ENCODE results near the gene GRK6. TPM values are rescaled to one million over a fixed set of nuclear protein-coding genes. Genes with fewer than 3 reads are reported as not detected.

Gene GRK6
- total RNA-seq, 1 donor = 75.2 TPM

GRCh38 chr5:177447611-177448243, 21.3 kb downstream of the GRK6 start:
- no peak overlapping the region for H3K4me3 ChIP-seq (ENCODE audit: low read length)
- peaks cover 4% of the 10 kb centered on the region for H3K27me3 ChIP-seq (ENCODE audit: insufficient read depth, low read length)
- no peaks in the 10 kb centered on the region for H3K9me3 ChIP-seq (ENCODE audit: low read depth, low read length)
- peaks cover 43% of the 10 kb centered on the region for H3K4me1 ChIP-seq (ENCODE audit: insufficient read depth, low read length)

- no peaks in the 10 kb centered on the region for H3K9me3 ChIP-seq (ENCODE audit: low read depth, low read length)
- H3K4me1 ChIP-seq (ENCODE audit: insufficient read depth, low read length) = peaks cover 45% of the 10 kb centered on the region
- no peak overlapping the region for H3K4me3 ChIP-seq (ENCODE audit: low read length)
- peaks cover 4% of the 10 kb centered on the region for H3K27me3 ChIP-seq (ENCODE audit: insufficient read depth, low read length)
Measured at GRCh38 chr5:177448244-177448950, 21.9 kb downstream of the GRK6 start.

- Histone ChIP-seq H3K27me3 (ENCODE audit: insufficient read depth, low read length) (peaks cover 4% of the 10 kb centered on the region), H3K4me1 (ENCODE audit: insufficient read depth, low read length) (peaks cover 51% of the 10 kb centered on the region), H3K9me3 (ENCODE audit: low read depth, low read length) (no peaks in the 10 kb centered on the region), H3K4me3 (ENCODE audit: low read length) (no peak overlapping the region)
Measured at GRCh38 chr5:177449140-177450061, 22.9 kb downstream of the GRK6 start.

- H3K4me1 ChIP-seq (ENCODE audit: insufficient read depth, low read length) = peaks cover 48% of the 10 kb centered on the region
- H3K4me3 ChIP-seq (ENCODE audit: low read length) = no peak overlapping the region
- no peaks in the 10 kb centered on the region for H3K9me3 ChIP-seq (ENCODE audit: low read depth, low read length)
- peaks cover 4% of the 10 kb centered on the region for H3K27me3 ChIP-seq (ENCODE audit: insufficient read depth, low read length)
Measured at GRCh38 chr5:177450667-177451424, 24.4 kb downstream of the GRK6 start.

- Histone ChIP-seq H3K4me1 (ENCODE audit: insufficient read depth, low read length) (peaks cover 52% of the 10 kb centered on the region), H3K27me3 (ENCODE audit: insufficient read depth, low read length) (peaks cover 4% of the 10 kb centered on the region), H3K4me3 (ENCODE audit: low read length) (no peak overlapping the region), H3K9me3 (ENCODE audit: low read depth, low read length) (no peaks in the 10 kb centered on the region)
Measured at GRCh38 chr5:177452688-177453638, 26.5 kb downstream of the GRK6 start.

- no peaks in the 10 kb centered on the region for H3K27me3 ChIP-seq (ENCODE audit: insufficient read depth, low read length)
- H3K9me3 ChIP-seq (ENCODE audit: low read depth, low read length) = no peaks in the 10 kb centered on the region
- H3K4me3 ChIP-seq (ENCODE audit: low read length) = peak overlapping the region; percentile 25
- peaks cover 44% of the 10 kb centered on the region for H3K4me1 ChIP-seq (ENCODE audit: insufficient read depth, low read length)
Measured at GRCh38 chr5:177453852-177454396, 27.4 kb downstream of the GRK6 start.

- H3K4me1 ChIP-seq (ENCODE audit: insufficient read depth, low read length) = peaks cover 44% of the 10 kb centered on the region
- peak overlapping the region; percentile 57 for H3K4me3 ChIP-seq (ENCODE audit: low read length)
- H3K9me3 ChIP-seq (ENCODE audit: low read depth, low read length) = no peaks in the 10 kb centered on the region
- H3K27me3 ChIP-seq (ENCODE audit: insufficient read depth, low read length) = no peaks in the 10 kb centered on the region
Measured at GRCh38 chr5:177454397-177455035, 28.0 kb downstream of the GRK6 start.

GRCh38 chr5:177455036-177455660, 28.7 kb downstream of the GRK6 start:
- peak overlapping the region; percentile 57 for H3K4me3 ChIP-seq (ENCODE audit: low read length)
- no peaks in the 10 kb centered on the region for H3K27me3 ChIP-seq (ENCODE audit: insufficient read depth, low read length)

GRCh38 chr5:177455661-177456590, 29.4 kb downstream of the GRK6 start:
- Histone ChIP-seq H3K9me3 (ENCODE audit: low read depth, low read length) (no peaks in the 10 kb centered on the region), H3K4me1 (ENCODE audit: insufficient read depth, low read length) (peaks cover 44% of the 10 kb centered on the region), H3K4me3 (ENCODE audit: low read length) (peak overlapping the region; percentile 57), H3K27me3 (ENCODE audit: insufficient read depth, low read length) (no peaks in the 10 kb centered on the region)

More at GRCh38 chr5:177455036-177455660, 28.7 kb downstream of the GRK6 start:
- no peaks in the 10 kb centered on the region for H3K9me3 ChIP-seq (ENCODE audit: low read depth, low read length)
- peaks cover 44% of the 10 kb centered on the region for H3K4me1 ChIP-seq (ENCODE audit: insufficient read depth, low read length)

GRCh38 chr5:177456591-177456964, 30.1 kb downstream of the GRK6 start:
- H3K4me3 ChIP-seq (ENCODE audit: low read length) = no peak overlapping the region

GRCh38 chr5:177456976-177457851, 30.7 kb downstream of the GRK6 start:
- H3K4me3 ChIP-seq (ENCODE audit: low read length) = no peak overlapping the region
- H3K9me3 ChIP-seq (ENCODE audit: low read depth, low read length) = no peaks in the 10 kb centered on the region
- peaks cover 53% of the 10 kb centered on the region for H3K4me1 ChIP-seq (ENCODE audit: insufficient read depth, low read length)
- no peaks in the 10 kb centered on the region for H3K27me3 ChIP-seq (ENCODE audit: insufficient read depth, low read length)

More at GRCh38 chr5:177456591-177456964, 30.1 kb downstream of the GRK6 start:
- peaks cover 47% of the 10 kb centered on the region for H3K4me1 ChIP-seq (ENCODE audit: insufficient read depth, low read length)
- H3K9me3 ChIP-seq (ENCODE audit: low read depth, low read length) = no peaks in the 10 kb centered on the region
- no peaks in the 10 kb centered on the region for H3K27me3 ChIP-seq (ENCODE audit: insufficient read depth, low read length)

All from mononuclear cell (primary cell).